ENCODE results near the gene MDH1.
"Not testable (repeated sequence)": the region's sequence is repeated elsewhere in the genome, so short reads cannot be mapped to it uniquely, and the experiment has no call there.

Gene MDH1

DNA sequence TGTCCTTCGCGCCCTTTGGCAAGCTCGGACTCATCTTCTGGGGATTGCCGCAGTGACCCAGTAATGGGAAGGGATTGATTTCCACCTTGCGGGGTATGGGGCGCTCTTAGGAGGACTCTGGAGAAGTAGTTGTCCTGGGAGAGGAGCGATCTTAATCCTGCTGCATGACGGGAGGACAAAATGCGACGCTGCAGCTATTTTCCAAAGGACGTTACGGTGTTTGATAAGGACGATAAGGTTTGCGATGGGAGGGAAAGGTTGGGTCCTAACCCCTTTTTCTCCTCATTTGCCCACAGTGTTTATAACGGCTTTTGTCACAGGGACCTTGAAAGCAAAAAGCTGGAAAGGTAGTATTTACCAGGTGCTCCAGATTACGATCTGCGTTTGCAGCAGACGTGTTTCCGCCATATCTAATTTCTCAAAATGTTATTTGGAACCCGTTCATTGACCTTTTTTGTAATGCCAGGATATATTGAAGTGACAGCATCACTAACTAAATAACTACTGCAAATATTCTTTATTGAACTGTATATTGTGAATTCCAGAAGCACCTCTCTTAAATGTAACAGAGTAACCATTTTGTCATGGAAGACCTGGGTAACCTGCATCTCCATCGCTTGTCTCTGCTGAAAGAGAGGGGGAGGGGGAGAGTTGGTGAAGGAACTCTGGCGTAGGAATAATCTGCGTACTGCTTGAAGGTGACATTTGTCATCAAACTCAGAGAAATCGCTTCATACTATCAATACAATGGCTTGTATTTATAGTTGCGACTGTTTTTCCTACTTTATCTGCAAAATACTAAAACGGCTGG lies 590 bp downstream of the MDH1 start:
- DNase-seq, result no peak

DNA sequence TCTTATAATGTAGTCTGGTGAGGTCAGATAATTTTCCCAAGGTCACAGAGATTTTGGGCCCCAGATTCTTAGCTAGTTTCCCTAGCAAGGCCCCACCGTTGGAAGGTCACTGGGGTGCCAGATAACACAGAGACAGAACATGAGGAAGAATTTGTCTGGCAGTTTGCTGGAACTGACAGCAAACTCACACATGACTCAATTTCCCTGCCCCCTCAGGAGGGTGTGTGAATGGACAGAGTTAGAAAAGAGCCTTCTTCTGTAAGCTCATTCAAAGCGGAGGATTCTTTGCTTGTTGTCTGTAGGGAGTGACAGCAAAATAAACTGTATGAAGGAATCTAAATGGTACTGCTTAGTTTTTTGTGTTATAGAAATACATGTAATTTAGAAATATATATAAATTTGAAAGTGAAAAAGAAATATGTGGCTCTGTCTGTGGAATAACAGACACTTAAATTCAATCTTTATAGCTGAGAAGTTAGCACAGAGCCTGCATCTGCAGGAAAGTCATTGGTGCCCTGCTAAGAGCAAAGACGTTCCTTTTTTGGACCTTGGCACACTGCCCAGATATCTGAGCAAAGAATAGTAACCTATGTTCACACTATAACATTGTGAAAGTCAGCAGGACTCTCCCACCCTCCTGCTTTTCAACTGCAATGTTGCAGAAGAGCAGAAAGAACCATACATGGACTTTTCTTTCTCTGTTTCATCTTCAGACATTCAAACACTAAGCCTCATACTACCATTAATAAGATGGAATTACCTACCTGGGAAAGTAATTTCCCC lies 2.1 kb downstream of the MDH1 start:
- DNase-seq, result no peak

DNA sequence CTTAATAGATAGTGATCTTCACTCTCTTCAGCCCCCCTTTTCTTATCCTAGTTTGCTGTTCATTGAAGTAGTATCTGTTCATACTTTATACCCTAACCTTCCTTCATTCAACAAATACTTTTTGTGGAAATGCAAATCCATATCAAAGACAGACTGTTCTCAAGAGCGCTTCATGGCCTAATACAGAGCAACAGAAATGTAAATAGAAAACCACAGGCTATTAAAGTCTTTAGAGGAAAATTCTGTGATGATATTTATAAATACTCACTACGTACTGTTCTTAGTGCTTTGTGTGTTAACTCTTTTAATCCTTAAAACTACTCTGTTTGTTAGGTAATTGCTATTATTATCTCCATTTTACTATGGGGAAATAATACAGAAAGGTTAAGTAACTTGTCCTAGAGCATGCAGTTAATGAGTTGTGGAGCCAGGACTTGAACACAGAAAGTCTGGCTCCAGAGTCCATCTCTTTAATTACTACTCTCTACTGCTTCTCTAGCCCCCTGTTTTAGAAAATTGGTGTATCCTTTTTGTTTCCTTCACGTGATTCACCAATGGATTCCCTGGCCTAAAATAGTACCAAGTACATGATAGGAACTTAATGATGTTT lies 2.9 kb downstream of the MDH1 start:
- DNase-seq, result no peak

DNA sequence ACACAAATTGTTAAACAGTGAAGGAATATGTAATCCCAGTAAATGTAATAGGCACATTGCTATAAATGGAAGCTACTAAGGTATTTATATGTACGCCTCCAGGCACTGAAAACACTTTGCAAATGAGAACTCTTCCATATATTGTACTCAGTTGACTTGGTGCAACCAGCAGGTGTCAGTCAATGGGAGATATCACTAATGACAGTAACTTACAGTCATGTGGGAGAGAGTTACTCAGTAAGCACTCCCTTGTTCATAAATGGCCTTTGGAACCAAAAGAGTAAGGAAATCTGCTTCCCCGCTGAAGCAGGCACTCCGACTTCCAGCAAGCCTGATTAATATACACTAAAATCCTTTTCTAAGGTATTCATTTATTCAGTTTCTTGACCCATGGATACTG lies 5.9 kb downstream of the MDH1 start:
- no peak for DNase-seq

DNA sequence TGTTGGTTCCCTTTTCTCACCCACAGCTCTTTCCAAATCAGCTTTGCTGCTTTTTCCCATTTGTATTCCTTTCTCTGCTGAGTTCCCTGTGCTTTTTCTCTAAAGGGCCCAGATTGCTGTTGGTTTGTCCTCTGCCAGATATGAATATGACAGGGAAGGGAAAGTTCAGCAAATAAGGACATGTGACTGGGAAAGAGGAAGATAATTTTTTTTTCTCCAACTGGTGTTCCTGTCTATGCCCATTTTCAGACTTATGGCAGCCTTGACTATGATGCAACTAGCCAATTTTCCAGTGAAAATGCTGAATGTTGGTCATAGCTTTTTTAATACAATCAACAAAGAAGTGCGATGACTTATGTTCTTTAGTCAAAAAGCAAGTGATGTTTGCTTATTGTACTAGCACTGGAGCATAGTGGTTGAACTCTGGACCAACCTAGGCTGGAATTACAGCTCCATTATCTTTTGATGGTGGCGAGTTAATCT lies 7.7 kb downstream of the MDH1 start:
- no peak for DNase-seq

DNA sequence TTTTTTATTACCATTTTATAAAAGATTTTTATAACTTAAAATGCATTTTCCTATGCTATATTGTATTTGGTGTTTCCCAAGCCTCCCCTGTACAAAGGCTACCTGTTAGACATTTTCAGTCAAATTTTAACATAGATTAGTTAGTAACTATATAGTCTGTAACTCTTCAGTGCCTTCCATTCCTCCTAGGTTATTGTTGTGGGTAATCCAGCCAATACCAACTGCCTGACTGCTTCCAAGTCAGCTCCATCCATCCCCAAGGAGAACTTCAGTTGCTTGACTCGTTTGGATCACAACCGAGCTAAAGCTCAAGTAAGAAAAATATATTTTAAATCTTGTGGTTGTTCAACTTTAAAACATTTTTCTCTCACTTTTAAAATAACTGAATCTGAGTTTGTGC lies 10.2 kb downstream of the MDH1 start:
- DNase-seq, result no peak

DNA sequence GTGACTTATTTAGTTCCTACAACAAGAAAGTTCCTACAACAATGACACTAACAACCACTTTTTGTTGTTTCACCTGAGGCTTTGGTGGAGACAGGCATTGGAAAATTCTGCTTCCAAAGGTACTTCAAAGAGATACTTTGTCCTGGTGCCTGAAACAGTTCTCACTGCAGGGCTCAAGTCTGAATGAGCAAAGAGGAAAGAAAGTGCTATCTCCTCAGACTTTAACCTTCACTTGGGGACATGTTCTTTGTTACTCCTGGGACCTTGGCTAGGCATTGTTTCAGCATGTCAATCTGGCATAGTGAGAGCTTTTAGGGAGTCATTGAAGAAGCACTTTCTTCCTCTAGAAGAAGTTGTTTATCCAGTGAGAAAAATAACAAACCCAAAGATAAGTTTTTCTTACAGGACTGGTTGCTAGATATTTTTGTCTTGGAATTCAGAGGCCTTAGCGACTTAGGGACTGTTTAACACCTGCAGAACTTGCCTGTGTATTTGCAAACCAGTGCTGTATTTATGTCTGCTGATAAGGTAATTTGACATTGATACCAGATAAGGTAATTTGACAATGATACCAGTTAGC lies 12.2 kb downstream of the MDH1 start:
- no peak for DNase-seq

DNA sequence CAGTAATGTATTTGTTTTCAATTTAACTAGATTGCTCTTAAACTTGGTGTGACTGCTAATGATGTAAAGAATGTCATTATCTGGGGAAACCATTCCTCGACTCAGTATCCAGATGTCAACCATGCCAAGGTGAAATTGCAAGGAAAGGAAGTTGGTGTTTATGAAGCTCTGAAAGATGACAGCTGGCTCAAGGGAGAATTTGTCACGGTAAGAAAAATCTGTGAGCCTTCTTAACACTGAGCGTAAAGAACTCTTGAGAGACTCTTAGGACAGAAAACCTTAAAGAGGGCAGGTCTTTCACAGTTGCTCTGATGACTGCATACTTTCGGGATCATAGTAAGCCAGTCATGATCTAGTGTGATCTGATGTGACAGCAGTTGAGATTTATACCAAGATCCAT lies 15.9 kb downstream of the MDH1 start:
- no peak for DNase-seq

DNA sequence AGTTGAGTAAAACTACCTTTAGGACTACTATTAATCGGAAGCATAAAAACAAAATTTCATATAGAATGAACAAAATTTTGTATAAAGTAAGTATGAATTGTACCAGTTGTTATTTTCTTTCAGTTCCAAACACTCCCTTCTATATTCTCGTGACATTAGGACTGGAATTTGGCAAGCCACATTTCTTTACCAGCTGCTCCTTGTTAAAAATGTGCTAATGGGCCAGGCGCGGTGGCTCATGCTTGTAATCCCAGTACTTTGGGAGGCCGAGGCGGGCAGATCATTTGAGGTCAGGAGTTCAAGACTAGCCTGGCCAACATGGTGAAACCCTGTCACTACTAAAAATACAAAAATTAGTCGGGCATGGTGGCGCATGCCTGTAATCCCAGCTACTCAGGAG lies 20.1 kb downstream of the MDH1 start:
- DNase-seq, result not testable (repeated sequence)

DNA sequence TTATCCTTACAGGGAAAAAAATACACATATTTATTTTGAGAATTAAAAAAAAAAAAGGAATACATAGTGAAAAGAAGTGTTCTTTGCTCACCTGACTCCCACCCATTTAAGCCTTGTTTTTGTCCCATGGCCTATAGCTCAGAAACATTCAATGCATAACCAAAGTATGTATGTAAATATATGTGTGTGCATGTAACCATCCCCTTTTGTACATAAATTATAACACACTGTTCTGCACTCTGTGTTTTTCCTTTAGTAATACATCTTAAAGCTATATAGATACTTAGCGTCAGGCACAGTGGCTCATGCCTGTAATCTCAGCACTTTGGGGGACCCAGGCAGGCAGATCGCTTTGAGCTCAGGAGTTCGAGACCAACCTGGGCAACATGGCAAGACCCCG lies 21.8 kb downstream of the MDH1 start:
- no peak for DNase-seq

DNA sequence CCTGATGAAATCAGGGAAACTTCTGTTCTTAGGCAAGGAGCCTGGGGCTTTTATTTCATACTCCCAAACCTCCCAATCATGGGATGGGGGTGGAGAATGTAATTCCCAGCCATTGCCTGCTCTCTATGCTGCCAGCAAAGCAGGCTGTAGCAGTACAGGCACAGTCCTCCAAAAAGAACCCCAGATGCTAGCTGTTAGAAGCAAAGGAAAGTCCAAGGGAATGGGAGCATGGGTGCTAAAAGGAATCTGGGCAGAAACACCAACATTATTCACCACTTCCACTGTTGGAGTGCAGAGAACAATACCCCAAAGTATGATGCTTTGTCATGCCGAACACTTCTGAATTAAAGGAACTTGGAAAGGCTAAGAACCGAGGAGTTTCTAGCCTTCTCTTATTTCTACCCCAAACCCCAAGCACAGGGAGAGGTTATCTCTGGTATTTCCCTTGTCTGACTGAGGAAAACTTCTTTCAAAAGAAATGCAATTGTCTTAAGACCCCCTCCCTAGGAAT lies 24.7 kb downstream of the MDH1 start:
- DNase-seq, result no peak

DNA sequence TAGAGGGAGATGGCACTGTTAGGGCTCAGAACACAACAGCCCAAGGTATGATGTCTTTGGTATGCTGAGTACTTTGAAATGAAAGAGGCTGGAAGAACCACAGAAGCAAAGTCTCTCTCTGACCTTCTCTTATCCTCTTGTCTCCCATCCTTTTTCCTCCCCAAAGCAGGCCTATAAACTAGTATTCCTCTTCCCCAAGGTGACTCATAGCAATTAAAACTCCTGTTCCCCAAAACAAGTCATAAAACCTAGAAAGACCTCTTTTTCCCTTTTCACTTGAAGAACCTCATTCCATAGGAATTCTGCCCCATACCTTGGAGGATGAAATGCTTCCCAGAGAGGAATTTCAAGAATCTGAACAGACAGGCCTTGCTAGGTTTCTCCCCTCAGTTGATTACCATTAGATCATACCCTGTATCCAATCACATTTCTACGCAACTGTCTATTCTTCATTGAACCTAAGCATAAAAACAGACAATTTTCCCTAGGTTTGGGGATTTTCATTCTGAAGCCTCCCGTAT lies 25.7 kb downstream of the MDH1 start:
- DNase-seq, result no peak

DNA sequence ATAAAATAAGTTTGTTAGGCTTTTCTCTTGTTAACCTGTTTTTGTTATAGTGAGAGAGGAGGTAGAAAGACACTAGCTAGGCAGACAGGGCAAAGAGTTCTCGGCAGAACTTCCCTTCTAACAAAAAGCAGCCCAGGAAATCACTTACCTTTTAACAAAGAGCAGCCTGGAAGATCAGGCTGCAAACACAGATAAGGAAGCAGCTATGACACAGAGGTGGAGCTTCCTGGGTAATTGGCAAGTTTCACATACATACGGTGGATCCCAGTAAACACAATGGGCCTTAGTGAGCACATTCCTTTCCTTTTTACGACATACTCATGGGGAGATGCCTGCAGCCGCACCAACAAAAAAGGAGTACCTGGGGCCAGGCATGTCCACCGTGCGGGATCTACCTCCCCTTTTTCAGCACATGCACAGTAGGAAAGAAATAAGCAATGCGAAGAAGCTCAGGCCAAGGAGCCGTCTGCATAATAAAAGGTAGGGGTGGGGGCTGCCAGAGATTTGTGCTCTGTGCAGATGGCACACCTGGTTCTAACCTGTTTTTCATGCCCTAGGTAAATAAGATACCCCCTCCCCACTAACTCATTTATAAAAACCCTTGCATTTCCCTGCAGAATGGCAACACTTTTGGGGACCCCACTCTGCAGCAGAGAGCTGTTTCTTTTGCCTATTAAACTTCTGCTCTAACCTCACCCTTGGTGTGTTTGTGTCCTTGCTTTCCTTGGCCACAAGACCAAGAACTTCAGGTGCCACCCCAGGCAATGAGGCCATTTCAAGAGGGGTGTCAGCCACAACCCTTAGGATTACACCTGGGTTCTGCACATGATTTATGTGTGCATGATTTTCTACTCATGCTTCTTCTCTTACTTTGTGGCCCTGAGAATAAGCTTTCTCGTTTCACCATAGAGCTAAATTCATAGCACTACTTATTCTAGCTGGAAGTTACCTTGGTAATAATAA lies 26.5 kb downstream of the MDH1 start:
- no peak for DNase-seq

DNA sequence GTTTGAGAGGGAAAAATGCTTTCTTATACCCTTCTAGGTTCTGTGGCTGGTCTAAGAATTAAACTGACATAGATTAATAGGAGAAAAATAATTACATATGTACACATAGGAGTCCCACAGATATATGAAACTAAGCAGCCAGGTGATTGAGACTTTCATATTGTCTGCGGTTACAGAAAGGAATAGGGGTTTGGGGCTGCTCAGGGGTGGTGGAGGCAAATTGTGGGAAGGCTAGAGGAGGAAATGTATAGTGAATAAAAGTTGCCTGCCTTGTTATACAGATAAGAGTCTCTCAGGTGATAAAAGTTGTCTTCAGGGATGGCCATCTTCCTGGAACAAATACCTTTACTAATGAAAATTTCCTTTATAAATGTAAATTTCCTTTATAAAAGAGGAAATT lies 28.6 kb downstream of the MDH1 start:
- no peak for DNase-seq

DNA sequence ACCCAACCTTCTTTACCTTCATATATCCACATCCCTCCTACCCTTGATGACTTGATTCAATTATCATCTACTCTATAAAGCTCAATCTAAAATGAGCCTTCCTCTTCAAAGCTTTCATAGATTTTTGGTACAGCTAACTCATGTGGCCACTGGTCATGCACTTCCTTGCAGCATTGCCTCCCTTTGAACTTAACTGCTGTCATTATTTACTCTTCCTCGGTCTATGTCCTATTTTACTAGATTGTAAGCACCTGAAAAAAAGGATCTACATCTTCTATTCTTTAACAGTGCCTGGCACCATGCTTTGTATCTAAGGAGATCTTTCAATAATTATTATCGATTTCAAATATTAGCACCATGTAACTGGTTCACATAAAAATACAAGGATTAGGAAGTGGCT lies 30.6 kb downstream of the MDH1 start:
- no peak for DNase-seq

DNA sequence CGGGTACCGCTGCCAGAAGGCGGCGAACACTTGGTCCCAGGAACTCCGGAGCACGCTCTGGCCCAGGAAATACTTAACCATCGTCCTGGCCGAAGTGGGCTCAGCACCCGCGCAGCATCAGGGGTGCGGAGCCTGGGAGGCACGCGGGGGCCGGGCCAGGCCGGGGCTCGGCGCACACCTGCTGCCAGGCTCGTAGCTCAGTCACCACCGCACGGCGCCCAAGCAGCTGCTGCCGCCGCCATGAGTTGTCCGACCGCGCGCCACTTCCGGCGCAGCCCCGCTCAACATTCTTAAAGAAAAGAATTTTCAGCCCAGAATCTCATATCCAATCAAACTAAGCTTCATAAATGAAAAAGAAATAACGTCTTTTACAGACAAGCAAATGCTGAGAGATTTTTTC lies 34.0 kb downstream of the MDH1 start:
- DNase-seq, result no peak

DNA sequence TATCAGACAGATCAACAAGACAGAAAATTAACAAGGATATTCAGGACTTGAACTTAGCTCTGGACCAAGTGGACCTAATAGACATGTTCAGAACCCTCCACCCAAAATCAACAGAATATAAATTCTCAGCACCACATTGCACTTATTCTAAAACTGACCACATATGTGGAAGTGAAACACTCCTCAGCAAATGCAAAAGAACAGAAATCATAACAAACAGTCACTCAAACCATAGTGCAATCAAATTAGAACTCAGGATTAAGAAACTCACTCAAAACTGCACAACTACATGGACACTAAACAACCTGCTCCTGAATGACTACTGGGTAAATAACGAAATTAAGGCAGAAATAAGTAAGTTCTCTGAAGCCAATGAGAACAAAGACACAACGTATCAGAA lies 35.0 kb downstream of the MDH1 start:
- DNase-seq, result not testable (repeated sequence)

DNA sequence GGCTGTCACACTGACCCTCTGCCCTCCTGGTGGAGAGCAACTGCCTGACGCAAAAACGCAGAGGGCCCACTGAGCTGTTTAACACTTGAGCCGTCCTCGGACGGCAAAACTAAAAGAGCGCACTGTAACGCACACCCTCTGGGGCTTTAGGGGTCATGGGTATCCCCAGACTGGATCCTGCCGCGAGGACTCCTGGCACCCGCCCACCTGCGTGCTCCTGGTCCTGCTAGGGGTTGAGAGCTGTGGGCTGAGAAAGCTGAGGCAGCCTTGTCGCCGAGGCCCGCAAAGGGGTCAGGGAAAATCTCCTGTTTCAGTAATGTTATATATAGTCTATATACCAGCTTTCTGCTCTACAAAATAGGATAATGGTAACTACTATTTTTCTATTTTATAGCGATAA lies 39.1 kb downstream of the MDH1 start:
- DNase-seq, result no peak

DNA sequence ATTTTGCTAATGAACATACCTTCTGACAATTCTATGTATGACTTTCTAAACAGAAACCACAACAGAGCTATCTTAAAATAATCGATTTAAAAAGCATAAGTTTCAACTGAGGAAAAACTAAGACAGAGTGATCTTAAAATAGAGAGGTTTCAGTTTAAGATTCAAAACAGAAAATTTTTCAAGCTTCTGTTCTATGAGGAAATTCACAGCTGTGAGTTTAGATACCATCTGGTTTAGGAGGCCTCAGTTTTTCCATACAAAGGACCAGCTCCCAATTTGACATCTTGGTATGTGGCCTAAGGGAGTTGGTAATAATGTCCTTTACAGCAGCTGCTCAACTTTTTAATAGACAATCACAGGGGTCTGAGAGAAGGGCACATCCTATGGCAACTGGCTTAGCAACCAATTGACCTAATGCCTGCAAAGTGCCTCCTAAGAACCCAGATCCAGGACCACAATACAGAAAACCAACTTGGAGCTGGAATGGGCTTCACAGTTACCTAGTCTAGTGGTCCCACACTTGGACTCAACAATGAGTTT lies 39.7 kb downstream of the MDH1 start:
- DNase-seq, result no peak

DNA sequence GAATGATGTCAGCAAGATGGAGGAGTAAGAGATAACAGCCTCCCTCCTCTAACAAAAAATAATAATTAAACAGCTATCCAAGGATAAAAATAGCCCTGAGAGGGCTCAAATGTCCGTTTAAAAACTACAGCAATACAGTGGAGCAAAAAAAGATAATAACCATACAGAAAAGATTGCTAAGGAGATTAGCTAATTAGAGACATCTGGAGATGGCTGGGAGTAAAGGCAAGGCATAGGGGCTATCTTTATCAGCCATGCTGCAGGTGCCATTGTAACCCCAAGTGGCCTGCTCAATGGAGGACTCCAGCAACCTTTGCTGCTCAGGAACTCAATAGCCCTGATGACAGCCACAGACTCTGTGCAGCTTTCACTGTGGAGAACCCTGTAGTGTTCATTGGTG lies 42.7 kb downstream of the MDH1 start:
- DNase-seq, result no peak

DNA sequence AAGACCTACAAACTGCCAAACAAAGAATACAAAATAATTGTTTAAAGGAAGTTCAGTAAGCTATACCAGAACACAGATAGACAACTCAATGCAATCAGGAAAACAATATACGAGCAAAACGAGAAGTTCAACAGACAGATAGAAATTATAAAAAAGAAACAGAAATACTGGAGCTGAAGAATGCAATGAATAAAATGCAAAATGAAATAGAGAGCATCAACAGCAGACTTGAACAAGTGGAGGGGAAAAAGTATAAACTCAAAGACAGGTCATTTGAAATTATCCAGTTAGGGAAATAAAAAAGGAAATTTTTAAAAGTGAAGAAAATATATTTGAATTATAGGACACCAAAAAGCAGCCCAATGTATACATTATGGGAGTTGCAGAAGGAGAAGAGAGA lies 43.6 kb downstream of the MDH1 start:
- DNase-seq, result no peak

DNA sequence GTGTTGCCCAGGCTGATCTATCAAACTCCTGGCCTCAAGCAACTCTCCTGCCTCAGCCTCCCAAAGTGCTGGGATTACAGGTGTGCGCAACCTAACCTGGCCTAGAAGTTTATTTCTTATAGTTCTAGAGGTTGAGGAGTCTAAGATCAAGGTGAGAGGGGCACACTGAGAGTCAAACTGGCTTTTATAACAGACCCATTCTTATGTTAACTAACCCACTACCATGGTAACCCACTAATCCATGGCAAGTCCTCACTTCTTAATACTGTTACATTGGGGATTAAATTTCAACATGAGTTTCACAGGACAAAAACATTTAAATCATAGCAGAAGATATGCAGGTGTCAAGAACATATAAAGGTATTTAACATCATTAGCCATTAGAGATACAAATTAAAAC lies 50.6 kb downstream of the MDH1 start:
- no peak for DNase-seq

Measured in activated CD4-positive, alpha-beta T cell treated with anti-CD3 and anti-CD28 coated beads, Interleukin-10, Interleukin-2, amounts not matched to agents 100 ng/mL and 50 ng/mL, durations not matched to agents 16 hours and 8 hours (primary cell).